MM.1S (cell line): Measurements from ENCODE around the gene UGGT2.

Experiments used
- CTCF ChIP-seq: fragments of 300-600 bp; sonication (generic); IDR thresholded peaks from 2 replicates; pipeline ENCODE4 v1.5.1; 2016; ENCODE audit warnings: antibody characterized with exemption, low read length, mixed read lengths
- EZH2 ChIP-seq: fragments of 300-600 bp; sonication (generic); optimal IDR thresholded peaks from 2 replicates; pipeline ENCODE3; 2017; ENCODE audit warnings: low read depth, mild to moderate bottlenecking, antibody characterized with exemption, low read length, mixed read lengths

DNA sequence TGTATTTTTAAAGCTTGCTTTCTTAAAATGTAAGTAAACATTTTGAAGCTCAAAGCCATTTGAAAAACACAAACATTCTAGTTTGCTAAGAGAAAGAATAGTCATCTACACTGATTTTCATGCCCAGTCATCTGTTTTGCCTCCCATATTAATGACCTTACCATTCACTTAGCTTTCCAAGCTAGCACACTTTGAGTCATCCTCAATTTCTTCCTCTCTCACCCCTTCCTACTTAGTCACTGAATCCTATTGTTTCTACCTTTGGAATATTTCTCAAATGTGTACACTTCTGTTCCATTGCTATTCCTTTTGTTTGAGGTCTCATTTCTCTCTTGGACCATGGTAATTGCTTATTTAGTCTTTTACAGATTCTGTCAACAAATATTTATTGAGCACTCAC lies 29.4 kb upstream of the UGGT2 start:
- TF ChIP-seq EZH2 (no peak), CTCF (no peak)
